Neuronal stem cell (in vitro differentiated cells): ENCODE results near the gene KAZN.

ENCODE experiments used
- DNase-seq: peaks from one replicate; pipeline ENCODE4 v3.0.0-alpha.2; 2013; ENCODE audit warnings: low spot score
- H2AFZ ChIP-seq: one replicate; pipeline ENCODE4 v1.6.1; 2013; ENCODE audit warnings: mild to moderate bottlenecking, low read length, inconsistent platforms
- H2AK5ac ChIP-seq: 2 replicates; pipeline ENCODE4 v1.6.1; 2013; ENCODE audit warnings: low read depth, mild to moderate bottlenecking, inconsistent platforms, low read length, moderate library complexity, mixed read lengths
- H2BK120ac ChIP-seq: 2 replicates; pipeline ENCODE4 v1.6.1; 2013; ENCODE audit warnings: low read depth, mild to moderate bottlenecking, inconsistent platforms, low read length, moderate library complexity, mixed read lengths
- H2BK12ac ChIP-seq: one replicate; pipeline ENCODE4 v1.6.1; 2013; ENCODE audit warnings: low read length, inconsistent platforms
- H2BK15ac ChIP-seq: 2 replicates; pipeline ENCODE4 v1.6.1; 2013; ENCODE audit warnings: mild to moderate bottlenecking, low read length, inconsistent platforms, mixed read lengths
- H2BK5ac ChIP-seq: one replicate; pipeline ENCODE4 v1.6.1; 2013; ENCODE audit warnings: inconsistent platforms, mild to moderate bottlenecking, low read length, moderate library complexity
- H3K14ac ChIP-seq: one replicate; pipeline ENCODE4 v1.6.1; 2013; ENCODE audit warnings: low read length, inconsistent platforms
- H3K18ac ChIP-seq: 2 replicates; pipeline ENCODE4 v1.6.1; 2013; ENCODE audit warnings: low read length, inconsistent platforms
- H3K23ac ChIP-seq: 2 replicates; pipeline ENCODE4 v1.6.1; 2013; ENCODE audit warnings: low read depth, mild to moderate bottlenecking, mixed read lengths, low read length, inconsistent platforms; ENCODE audit not compliant: poor library complexity
- H3K27ac ChIP-seq: replicated peaks from 3 replicates; pipeline ENCODE4 v1.5.1; 2013; ENCODE audit warnings: low read length, inconsistent platforms
- H3K27me3 ChIP-seq, 3 experiments: 2 replicates each; pipeline ENCODE4 v1.6.1; 2013; ENCODE audit warnings: low read length in 3 of 3, mild to moderate bottlenecking in 2 of 3, inconsistent platforms in 1 of 3, low read depth in 1 of 3, mixed read lengths in 1 of 3, moderate library complexity in 1 of 3; ENCODE audit not compliant: control insufficient read depth in 3 of 3, insufficient read depth in 3 of 3
- H3K36me3 ChIP-seq, 2 donors: replicated peaks in 1 of 2; 2 replicates each; pipeline ENCODE4 v1.6.1; 2013; ENCODE audit warnings: low read length in 2 of 2; ENCODE audit not compliant: control insufficient read depth in 2 of 2, insufficient read depth in 2 of 2
- H3K4ac ChIP-seq: 2 replicates; pipeline ENCODE4 v1.6.1; 2013; ENCODE audit warnings: inconsistent platforms, mild to moderate bottlenecking, low read length, moderate library complexity
- H3K4me1 ChIP-seq, 2 donors: 1 replicate in 1 of 2; 2 replicates in 1 of 2; pipeline ENCODE4 v1.6.1; 2013; ENCODE audit warnings: low read length in 2 of 2, low read depth in 1 of 2; ENCODE audit not compliant: control insufficient read depth in 2 of 2, insufficient read depth in 1 of 2
- H3K4me2 ChIP-seq: one replicate; pipeline ENCODE4 v1.6.1; 2013; ENCODE audit warnings: mild to moderate bottlenecking, low read length, inconsistent platforms; ENCODE audit not compliant: insufficient read depth, poor library complexity, severe bottlenecking
- H3K4me3 ChIP-seq, 2 donors: 2 replicates each; pipeline ENCODE4 v1.5.1; 2013; ENCODE audit warnings: low read length in 2 of 2, mild to moderate bottlenecking in 2 of 2, inconsistent platforms in 1 of 2, moderate library complexity in 1 of 2
- H3K79me1 ChIP-seq: one replicate; pipeline ENCODE4 v1.6.1; 2013; ENCODE audit warnings: low read depth, mild to moderate bottlenecking, inconsistent platforms, low read length, moderate library complexity
- H3K9ac ChIP-seq: one replicate; pipeline ENCODE4 v1.6.1; 2013; ENCODE audit warnings: mild to moderate bottlenecking, low read depth, low read length, inconsistent platforms; ENCODE audit not compliant: poor library complexity
- H3K9me3 ChIP-seq, 2 donors: replicated peaks in 1 of 2; 2 replicates each; pipeline versions ENCODE3 to v1.6.1; 2013; ENCODE audit warnings: low read length in 2 of 2, mild to moderate bottlenecking in 2 of 2, inconsistent platforms in 1 of 2, low read depth in 1 of 2, mixed read lengths in 1 of 2, moderate library complexity in 1 of 2; ENCODE audit not compliant: control insufficient read depth in 2 of 2, insufficient read depth in 1 of 2
- H4K8ac ChIP-seq: one replicate; pipeline ENCODE4 v1.6.1; 2013; ENCODE audit warnings: low read depth, mild to moderate bottlenecking, inconsistent platforms, low read length, moderate library complexity
- H4K91ac ChIP-seq: one replicate; pipeline ENCODE4 v1.6.1; 2013; ENCODE audit warnings: low read length, low read depth, mild to moderate bottlenecking, inconsistent platforms; ENCODE audit not compliant: poor library complexity
- WGBS, 2 donors: extraction: QIAGEN DNeasy Blood & Tissue Kit; methylation state at CpG; one replicate each; pipeline ENCODE4 v1.1.7; 2013; ENCODE audit warnings: missing lambda C conversion rate in 2 of 2, mixed read lengths in 1 of 2; ENCODE audit not compliant: insufficient read length in 2 of 2, insufficient replicate concordance in 1 of 2; ENCODE audit errors: extremely low coverage in 2 of 2; 5-methylcytosine and 5-hydroxymethylcytosine counted together

Gene KAZN

DNA sequence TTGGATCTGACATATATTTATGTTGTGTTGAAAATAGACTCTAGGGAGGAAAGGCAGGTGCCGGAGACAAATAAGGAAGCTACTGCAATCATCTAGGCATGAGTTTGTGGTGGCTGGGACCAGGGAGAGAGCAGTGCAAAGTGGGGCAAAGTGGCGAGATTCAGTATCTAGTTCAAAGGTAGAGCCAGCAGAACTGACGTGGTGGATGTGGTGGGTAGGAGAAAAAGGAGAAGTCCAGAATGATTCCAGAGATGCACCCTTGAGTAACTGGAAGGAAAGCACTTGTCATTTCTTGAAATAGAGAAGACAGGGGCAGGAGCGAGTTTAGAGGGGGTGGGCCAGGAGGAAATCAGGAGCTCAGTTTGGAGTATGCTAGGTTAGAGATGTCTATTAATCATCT, 275.2 kb downstream of the KAZN start:
- H3K4me1 ChIP-seq, result peaks cover 9 to 12% of the 10 kb centered on the region in 2 donors
- peaks cover 0 to 11% of the 10 kb centered on the region in 2 donors for H3K36me3 ChIP-seq
- no peaks in the 10 kb centered on the region for H3K27me3 ChIP-seq
- no peak overlapping the region for H2BK12ac ChIP-seq
- no peak overlapping the region for H2BK15ac ChIP-seq
- no peak overlapping the region for H3K4me3 ChIP-seq
- no peaks in the 10 kb centered on the region for H3K9me3 ChIP-seq
- no CpG with 5 or more reads among the region's 4 CpGs for WGBS, 2 donors
- H3K18ac ChIP-seq, result no peak overlapping the region
- H3K27ac ChIP-seq, result no peak overlapping the region
- H3K9ac ChIP-seq, result no peak overlapping the region
- no peak overlapping the region for H3K4ac ChIP-seq
- no peak overlapping the region for H3K14ac ChIP-seq
- no peak overlapping the region for H2AK5ac ChIP-seq
- H3K4me2 ChIP-seq, result no peak overlapping the region
- H2BK120ac ChIP-seq, result no peak overlapping the region
- no peak overlapping the region for H4K91ac ChIP-seq
- no peak overlapping the region for H4K8ac ChIP-seq
- no peak overlapping the region for H2BK5ac ChIP-seq
- H2AFZ ChIP-seq, result no peak overlapping the region
- no peak overlapping the region for H3K23ac ChIP-seq
- no peak for DNase-seq
- H3K79me1 ChIP-seq, result no peaks in the 10 kb centered on the region

GRCh38 chr1:14875524-14876509, 277.3 kb downstream of the KAZN start:
- H2BK15ac ChIP-seq, result no peak overlapping the region
- peaks cover 0 to 2% of the 10 kb centered on the region in 2 donors for H3K9me3 ChIP-seq
- no peak overlapping the region for H3K4ac ChIP-seq
- no peak overlapping the region for H3K27ac ChIP-seq
- H4K91ac ChIP-seq, result no peak overlapping the region
- H2AK5ac ChIP-seq, result no peak overlapping the region
- no peaks in the 10 kb centered on the region for H3K79me1 ChIP-seq
- H3K4me2 ChIP-seq, result no peak overlapping the region
- H3K36me3 ChIP-seq, result peaks cover 0 to 29% of the 10 kb centered on the region in 2 donors
- peaks cover 4 to 7% of the 10 kb centered on the region in 2 donors for H3K4me1 ChIP-seq
- H3K4me3 ChIP-seq, result no peak overlapping the region
- no peak overlapping the region for H2BK120ac ChIP-seq
- H3K27me3 ChIP-seq, result no peaks in the 10 kb centered on the region
- no CpG with 5 or more reads among the region's 11 CpGs for WGBS, 2 donors
- no peak overlapping the region for H3K18ac ChIP-seq
- no peak overlapping the region for H2AFZ ChIP-seq
- no peak overlapping the region for H2BK5ac ChIP-seq
- no peak for DNase-seq
- no peak overlapping the region for H4K8ac ChIP-seq
- H2BK12ac ChIP-seq, result no peak overlapping the region
- H3K9ac ChIP-seq, result no peak overlapping the region
- no peak overlapping the region for H3K14ac ChIP-seq
- no peak overlapping the region for H3K23ac ChIP-seq

- Histone ChIP-seq H3K9ac (no peak overlapping the region), H2AFZ (no peak overlapping the region), H3K27ac (no peak overlapping the region), H2AK5ac (no peak overlapping the region), H2BK5ac (no peak overlapping the region), H4K8ac (no peak overlapping the region), H3K18ac (no peak overlapping the region), H3K14ac (no peak overlapping the region), H3K4me2 (no peak overlapping the region), H2BK12ac (no peak overlapping the region), H4K91ac (no peak overlapping the region), H3K4ac (no peak overlapping the region), H3K9me3 (peaks cover 0 to 7% of the 10 kb centered on the region in 2 donors), H3K79me1 (no peaks in the 10 kb centered on the region), H3K4me1 (peaks cover 4 to 7% of the 10 kb centered on the region in 2 donors), H3K27me3 (no peaks in the 10 kb centered on the region), H3K36me3 (peaks cover 0 to 34% of the 10 kb centered on the region in 2 donors), H3K4me3 (no peak overlapping the region), H2BK15ac (no peak overlapping the region), H3K23ac (no peak overlapping the region), H2BK120ac (no peak overlapping the region)
- no peak for DNase-seq
- no CpG with 5 or more reads among the region's 1 CpG for WGBS, 2 donors
Measured at GRCh38 chr1:14876747-14877146, 278.3 kb downstream of the KAZN start.

DNA sequence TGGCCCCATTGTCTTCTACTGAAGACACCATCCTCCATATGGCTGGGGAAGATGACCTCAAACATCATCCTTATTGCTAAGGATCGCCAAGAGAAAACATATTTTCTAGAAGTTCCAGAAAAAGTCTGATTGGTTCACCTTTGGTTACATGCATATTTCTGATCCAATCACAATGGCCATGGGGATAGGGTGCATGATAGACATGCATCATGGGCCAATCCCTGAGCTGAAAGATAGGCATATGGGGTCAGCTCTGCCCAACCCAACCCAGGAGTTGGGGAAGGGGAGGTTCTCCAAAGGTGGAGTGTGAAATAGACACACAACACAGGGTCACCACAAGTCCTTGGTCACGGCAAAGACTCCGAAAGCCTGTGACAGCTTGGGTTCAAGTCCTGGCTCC, 278.7 kb downstream of the KAZN start:
- H3K9ac ChIP-seq, result no peak overlapping the region
- DNase-seq, result no peak
- H2BK15ac ChIP-seq, result no peak overlapping the region
- H3K18ac ChIP-seq, result no peak overlapping the region
- H4K8ac ChIP-seq, result no peak overlapping the region
- H3K4me2 ChIP-seq, result no peak overlapping the region
- no peak overlapping the region for H2AK5ac ChIP-seq
- no peak overlapping the region for H3K27ac ChIP-seq
- H3K79me1 ChIP-seq, result no peaks in the 10 kb centered on the region
- no peak overlapping the region for H2BK5ac ChIP-seq
- no peak overlapping the region for H4K91ac ChIP-seq
- peaks cover 4 to 7% of the 10 kb centered on the region in 2 donors for H3K4me1 ChIP-seq
- H3K14ac ChIP-seq, result no peak overlapping the region
- H3K23ac ChIP-seq, result no peak overlapping the region
- H2BK120ac ChIP-seq, result no peak overlapping the region
- no peaks in the 10 kb centered on the region for H3K27me3 ChIP-seq
- H2AFZ ChIP-seq, result no peak overlapping the region
- no CpG with 5 or more reads among the region's 3 CpGs for WGBS, 2 donors
- no peak overlapping the region for H3K4me3 ChIP-seq
- peaks cover 0 to 7% of the 10 kb centered on the region in 2 donors for H3K9me3 ChIP-seq
- H2BK12ac ChIP-seq, result no peak overlapping the region
- peaks cover 0 to 34% of the 10 kb centered on the region in 2 donors for H3K36me3 ChIP-seq
- H3K4ac ChIP-seq, result no peak overlapping the region
